Endothelial cell of umbilical vein (primary cell): ENCODE data around the gene BPIFA3.

Experiments
- EZH2 ChIP-seq: IDR thresholded peaks from 2 replicates; pipeline ENCODE4 v1.6.1; 2012; ENCODE audit warnings: borderline replicate concordance, low read depth, mild to moderate bottlenecking, moderate library complexity, low read length, inconsistent platforms; ENCODE audit not compliant: severe bottlenecking
- FOS ChIP-seq: IDR thresholded peaks from 2 replicates; pipeline ENCODE4 v1.6.1; 2011; ENCODE audit warnings: mild to moderate bottlenecking, low read length, moderate library complexity, borderline replicate concordance; ENCODE audit not compliant: insufficient read depth
- MYC ChIP-seq: IDR thresholded peaks from one replicate; pipeline ENCODE4 v1.6.1; 2011; ENCODE audit warnings: mild to moderate bottlenecking, low read depth, low read length
- POLR2A ChIP-seq: IDR thresholded peaks from 2 replicates; pipeline ENCODE4 v1.6.1; 2012; ENCODE audit warnings: low read depth, mild to moderate bottlenecking, control low read depth, low read length
- POLR2AphosphoS5 ChIP-seq: IDR thresholded peaks from 2 replicates; pipeline ENCODE4 v1.6.1; 2012; ENCODE audit warnings: low read depth, mild to moderate bottlenecking, control low read depth, low read length, moderate library complexity; ENCODE audit not compliant: insufficient read depth
- TF ChIP-seq, protein P1 (sequence below), 2 donors: IDR thresholded peaks; 1 replicate in 1 of 2; 2 replicates in 1 of 2; pipeline ENCODE4 v1.5.1; 2011; ENCODE audit warnings: low read length in 2 of 2, mild to moderate bottlenecking in 2 of 2, moderate library complexity in 2 of 2, control low read depth in 1 of 2, inconsistent platforms in 1 of 2, low read depth in 1 of 2; ENCODE audit not compliant: insufficient read depth in 1 of 2; ENCODE audit errors: extremely low read depth in 1 of 2
- TF ChIP-seq, protein P2 (sequence below): IDR thresholded peaks from 2 replicates; pipeline ENCODE4 v1.6.1; 2011; ENCODE audit not compliant: insufficient read depth, insufficient read length

DNA sequence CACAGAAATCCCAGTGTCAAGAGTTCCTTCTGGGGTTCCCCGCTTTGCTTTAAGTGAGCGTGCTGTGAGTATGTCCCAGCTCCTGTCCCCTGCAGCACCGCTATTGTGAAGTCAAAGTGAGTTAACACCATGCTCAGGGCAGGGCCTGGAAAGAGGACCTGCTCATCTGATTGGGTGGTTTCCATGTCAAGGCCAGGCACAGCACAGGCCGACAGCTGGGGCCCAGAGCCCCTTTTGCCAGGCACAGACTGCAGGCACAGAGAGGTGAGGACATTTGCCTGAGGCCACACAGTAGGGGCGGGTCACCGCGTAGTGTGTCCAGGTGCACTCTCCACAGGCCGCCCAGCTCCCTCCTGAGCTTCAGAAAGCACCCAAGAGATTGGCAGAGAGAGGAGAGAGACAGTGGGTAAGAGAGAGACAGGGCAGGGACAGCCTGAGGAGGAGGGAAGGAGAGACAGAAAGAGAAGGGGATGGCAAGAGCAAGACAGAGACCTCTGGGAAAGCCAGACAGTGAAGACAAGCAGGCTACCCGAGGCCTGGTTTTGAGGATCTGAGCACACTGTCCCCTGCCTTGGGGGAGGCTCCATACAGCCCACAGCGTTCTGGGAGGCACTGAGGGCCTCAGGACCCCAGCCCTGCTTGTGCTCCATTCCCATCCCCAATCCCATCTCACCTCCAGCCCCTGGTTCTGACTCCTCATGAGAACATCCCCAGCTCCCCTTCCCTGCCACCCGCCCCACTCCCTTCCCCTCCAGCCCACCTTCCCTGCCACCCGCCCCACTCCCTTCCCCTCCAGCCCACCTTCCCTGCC, 59.4 kb downstream of the BPIFA3 start:
- TF ChIP-seq FOS (no peak), EZH2 (no peak), POLR2A (no peak), POLR2AphosphoS5 (no peak), MYC (no peak)
- TF ChIP-seq, protein P1, sequence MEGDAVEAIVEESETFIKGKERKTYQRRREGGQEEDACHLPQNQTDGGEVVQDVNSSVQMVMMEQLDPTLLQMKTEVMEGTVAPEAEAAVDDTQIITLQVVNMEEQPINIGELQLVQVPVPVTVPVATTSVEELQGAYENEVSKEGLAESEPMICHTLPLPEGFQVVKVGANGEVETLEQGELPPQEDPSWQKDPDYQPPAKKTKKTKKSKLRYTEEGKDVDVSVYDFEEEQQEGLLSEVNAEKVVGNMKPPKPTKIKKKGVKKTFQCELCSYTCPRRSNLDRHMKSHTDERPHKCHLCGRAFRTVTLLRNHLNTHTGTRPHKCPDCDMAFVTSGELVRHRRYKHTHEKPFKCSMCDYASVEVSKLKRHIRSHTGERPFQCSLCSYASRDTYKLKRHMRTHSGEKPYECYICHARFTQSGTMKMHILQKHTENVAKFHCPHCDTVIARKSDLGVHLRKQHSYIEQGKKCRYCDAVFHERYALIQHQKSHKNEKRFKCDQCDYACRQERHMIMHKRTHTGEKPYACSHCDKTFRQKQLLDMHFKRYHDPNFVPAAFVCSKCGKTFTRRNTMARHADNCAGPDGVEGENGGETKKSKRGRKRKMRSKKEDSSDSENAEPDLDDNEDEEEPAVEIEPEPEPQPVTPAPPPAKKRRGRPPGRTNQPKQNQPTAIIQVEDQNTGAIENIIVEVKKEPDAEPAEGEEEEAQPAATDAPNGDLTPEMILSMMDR (IDR thresholded peaks at IDR 0.05; ENCODE audit: extremely low read depth in 1 of 2, insufficient read depth in 1 of 2, low read depth in 1 of 2, low read length in 2 of 2): no peak
- TF ChIP-seq, protein P2, sequence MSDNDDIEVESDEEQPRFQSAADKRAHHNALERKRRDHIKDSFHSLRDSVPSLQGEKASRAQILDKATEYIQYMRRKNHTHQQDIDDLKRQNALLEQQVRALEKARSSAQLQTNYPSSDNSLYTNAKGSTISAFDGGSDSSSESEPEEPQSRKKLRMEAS: no peak
